ENCODE measurements around the gene ZDHHC9.

Gene ZDHHC9

DNA sequence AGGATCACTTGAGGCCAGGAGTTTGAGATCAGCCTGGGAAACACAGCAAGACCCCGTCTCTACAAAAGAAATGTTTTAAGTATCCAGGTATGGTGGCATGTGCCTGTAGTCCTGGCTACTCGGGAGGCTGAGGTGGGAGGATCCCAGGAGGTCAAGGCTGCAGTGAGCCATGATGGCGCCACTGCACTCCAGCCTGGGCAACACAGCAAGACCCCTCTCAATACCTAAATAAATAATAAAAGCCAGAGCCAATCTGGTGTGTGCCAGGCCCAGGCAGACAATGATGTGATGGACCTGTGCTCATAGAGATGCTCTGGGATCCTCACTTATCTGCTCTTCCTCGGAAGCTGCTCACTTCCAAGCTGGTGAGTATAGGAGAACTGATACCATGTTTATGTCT lies 82.1 kb downstream of the ZDHHC9 start:
- DNase-seq = no peak

DNA sequence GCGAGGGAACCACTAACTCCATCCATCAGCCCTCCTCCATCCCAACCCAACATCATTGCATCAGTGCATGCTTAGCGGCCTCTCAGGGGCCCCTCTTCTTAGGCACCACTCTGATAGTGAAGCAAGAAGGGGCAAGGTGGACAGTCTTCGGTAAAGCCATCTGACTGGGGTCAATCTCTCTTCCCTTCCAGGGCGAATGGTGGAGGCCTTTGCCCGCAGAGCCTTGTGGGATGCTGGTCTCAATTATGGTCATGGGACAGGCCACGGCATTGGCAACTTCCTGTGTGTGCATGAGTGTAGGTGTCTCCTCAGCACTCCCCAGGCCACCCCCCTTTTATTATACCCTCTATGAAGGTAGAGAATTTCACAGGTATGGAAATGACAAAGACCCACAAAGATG lies 82.7 kb downstream of the ZDHHC9 start:
- no peak for DNase-seq

DNA sequence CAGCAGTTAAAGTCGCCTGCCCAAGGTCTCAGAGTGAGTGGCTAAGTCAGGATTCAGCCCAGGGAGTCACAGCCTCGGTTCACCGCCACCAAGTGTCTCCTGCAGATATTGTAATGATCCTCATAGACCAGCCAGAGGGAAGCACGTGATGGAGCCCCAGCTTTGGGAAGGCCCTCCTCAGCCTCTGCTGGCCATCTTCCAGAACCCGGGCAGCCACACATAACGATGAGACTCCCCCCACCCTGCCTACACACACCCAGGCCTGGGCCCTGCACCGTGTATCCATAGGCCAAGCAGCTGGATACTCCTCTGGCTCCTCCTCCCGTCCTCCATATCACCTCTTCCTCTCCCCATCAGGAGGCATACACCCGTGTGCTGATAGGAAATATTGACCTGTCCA lies 83.5 kb downstream of the ZDHHC9 start:
- no peak for DNase-seq

DNA sequence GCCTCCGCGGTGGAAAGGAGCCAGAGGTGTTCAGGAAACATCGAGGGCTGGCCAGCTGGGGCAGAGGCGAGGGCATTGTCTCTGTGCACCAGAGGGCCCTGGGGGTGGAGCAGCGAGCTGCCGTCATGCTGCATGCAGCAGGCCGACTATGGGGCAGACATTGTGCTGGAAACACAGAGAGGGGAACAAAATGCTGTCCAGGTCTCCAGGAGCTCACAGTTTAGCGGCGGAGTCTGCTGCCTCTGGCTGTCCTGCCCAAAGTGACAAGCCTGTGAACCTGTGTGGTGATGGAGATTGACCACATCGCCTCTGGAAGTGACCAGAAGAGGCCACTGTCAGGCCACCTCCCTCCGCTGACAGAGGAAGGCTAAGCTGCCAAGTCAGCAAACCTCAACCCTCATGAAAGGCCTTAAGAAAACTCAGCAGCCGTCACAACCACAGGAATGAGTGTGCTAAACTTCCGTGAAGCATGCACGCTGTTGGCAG lies 84.1 kb downstream of the ZDHHC9 start:
- DNase-seq = peak; percentile 72

DNA sequence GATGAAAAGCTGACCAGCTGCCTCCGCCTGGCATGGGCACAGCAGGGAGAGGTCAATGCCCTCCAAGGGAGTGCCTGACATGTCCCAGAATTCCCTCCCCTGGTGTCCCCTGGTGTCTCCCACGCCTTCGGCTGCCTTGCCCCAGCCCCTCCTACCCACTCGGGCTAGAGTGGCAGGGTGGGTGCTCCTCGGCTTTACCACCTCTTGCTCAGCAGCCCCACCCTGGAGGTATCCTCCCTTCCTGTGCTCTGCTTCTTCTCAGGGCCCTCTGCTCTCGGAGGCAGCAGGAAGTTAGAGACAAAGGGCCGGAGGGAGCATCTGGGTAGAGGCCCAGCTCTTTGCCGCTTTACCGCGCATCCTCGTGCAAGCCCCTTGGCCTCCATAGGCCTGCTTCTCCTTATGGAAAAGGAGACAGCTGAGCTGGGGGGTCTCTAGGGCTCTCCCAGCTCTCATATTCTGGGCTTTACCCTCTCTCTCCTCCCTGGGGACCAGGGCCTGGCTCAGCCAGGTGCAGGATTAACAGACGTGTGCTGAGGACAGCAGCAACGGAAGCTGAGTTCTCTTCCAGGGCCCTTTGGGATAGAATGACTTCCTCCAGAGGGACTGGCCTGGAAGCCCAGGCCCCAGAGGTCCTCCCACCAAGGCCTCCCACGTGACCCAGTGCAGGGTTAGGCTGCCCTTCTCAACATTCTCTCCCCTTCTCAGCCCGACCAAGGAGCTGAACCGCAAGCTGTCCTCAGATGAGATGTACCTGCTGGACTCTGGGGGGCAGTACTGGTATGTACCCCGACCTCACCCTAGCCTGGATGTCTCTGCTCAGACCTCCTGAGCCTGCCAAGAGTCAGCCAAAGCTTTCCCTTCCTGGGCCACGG lies 87.7 kb downstream of the ZDHHC9 start:
- no peak for DNase-seq

DNA sequence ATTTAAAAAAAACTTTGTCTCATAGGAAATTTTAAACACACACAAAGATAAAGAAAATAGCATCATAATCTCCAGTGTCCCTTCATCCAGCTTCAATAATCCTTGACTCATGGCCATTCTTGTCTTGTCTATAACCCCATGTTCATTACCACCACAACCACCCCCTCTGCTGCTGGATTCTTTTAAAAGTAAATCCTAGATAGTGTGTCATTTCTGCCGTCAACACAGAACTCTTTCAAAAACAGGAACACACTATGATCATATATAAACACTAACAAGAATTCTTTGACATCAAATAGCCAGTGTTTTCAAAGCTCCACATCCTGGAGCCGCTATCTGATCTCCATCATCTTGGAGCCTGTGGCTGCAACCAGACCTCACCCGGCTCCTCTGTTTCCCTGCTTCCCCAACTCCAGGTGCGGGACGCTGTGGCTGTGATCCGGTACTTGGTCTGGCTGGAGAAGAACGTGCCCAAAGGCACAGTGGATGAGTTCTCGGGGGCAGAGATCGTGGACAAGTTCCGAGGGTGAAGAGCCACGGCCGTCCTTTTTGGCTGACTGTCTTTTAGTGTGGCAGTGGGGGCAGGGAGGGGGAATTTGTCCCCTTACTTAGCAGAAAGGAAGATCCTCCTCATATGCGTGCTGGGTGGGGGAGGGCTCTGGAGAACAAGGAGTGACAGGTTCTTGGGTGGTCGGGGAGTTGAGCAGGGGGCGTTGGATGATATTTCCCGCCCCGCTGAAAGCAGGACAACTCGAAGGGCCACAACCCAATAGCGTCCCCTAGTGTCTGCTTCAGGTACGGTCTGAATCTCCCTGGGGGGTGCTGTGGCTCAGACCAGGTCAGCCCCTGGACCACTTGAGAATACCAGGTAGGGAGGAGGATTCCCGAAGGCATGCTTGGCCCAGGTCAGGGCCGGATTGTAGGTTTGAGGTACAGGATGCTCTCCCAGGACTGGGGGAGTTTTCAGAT lies 89.3 kb downstream of the ZDHHC9 start:
- DNase-seq = no peak

Data from femur (tissue), 1 donor.